Neural progenitor cell (in vitro differentiated cells): ENCODE results near the gene SHFL. TPM values are rescaled to one million over a fixed set of nuclear protein-coding genes. Genes with fewer than 3 reads are reported as not detected.
A peak's percentile ranks its signal among the peaks of the same experiment; 100 is the strongest.

Experiments used
- DNase-seq: peaks from one replicate; pipeline ENCODE4 v3.0.0-alpha.2; 2016; ENCODE audit warnings: low spot score
- H2AFZ ChIP-seq: fragments of 200-600 bp; sonication (generic); replicated peaks from 2 replicates; pipeline ENCODE4 v1.6.1; 2016; ENCODE audit warnings: antibody characterized with exemption
- H3F3A ChIP-seq: fragments of 200-600 bp; sonication (generic); 2 replicates; pipeline ENCODE4 v1.6.1; 2016; ENCODE audit warnings: antibody characterized with exemption, low read depth
- H3K27ac ChIP-seq: fragments of 200-600 bp; sonication (generic); 2 replicates; pipeline ENCODE4 v1.5.1; 2016; ENCODE audit warnings: mild to moderate bottlenecking
- H3K27me3 ChIP-seq: fragments of 200-600 bp; sonication (generic); 2 replicates; pipeline ENCODE4 v1.6.1; 2016; ENCODE audit warnings: mild to moderate bottlenecking, moderate library complexity
- H3K36me3 ChIP-seq: fragments of 200-600 bp; sonication (generic); 2 replicates; pipeline ENCODE4 v1.5.1; 2016
- H3K4me1 ChIP-seq: fragments of 200-600 bp; sonication (generic); 2 replicates; pipeline ENCODE4 v1.6.1; 2016; ENCODE audit warnings: mixed run types
- H3K4me2 ChIP-seq: fragments of 200-600 bp; sonication (generic); 2 replicates; pipeline ENCODE4 v1.6.1; 2016
- H3K4me3 ChIP-seq: fragments of 200-600 bp; sonication (generic); 2 replicates; pipeline ENCODE4 v1.5.1; 2016
- H3K79me2 ChIP-seq: fragments of 200-600 bp; sonication (generic); 2 replicates; pipeline ENCODE4 v1.6.1; 2016; ENCODE audit warnings: low read depth
- H3K9ac ChIP-seq: fragments of 200-600 bp; sonication (generic); 2 replicates; pipeline ENCODE4 v1.6.1; 2016
- H3K9me3 ChIP-seq: fragments of 200-600 bp; sonication (generic); 2 replicates; pipeline ENCODE4 v1.5.1; 2016; ENCODE audit warnings: low read depth
- H4K20me1 ChIP-seq: fragments of 200-600 bp; sonication (generic); 2 replicates; pipeline ENCODE4 v1.6.1; 2016; ENCODE audit warnings: low read depth
- H3K27ac Mint-ChIP-seq: 3 replicates; pipeline ENCODE4 v1.8.0; 2021; ENCODE audit warnings: mixed read lengths
- H3K27me3 Mint-ChIP-seq: 2 replicates; pipeline ENCODE4 v1.8.0; 2022; ENCODE audit warnings: low read depth, mild to moderate bottlenecking, inconsistent platforms, moderate library complexity, mixed read lengths; ENCODE audit not compliant: insufficient read depth
- H3K36me3 Mint-ChIP-seq: 3 replicates; pipeline ENCODE4 v1.8.0; 2021; ENCODE audit warnings: mixed read lengths
- H3K4me1 Mint-ChIP-seq: 3 replicates; pipeline ENCODE4 v1.8.0; 2021; ENCODE audit warnings: mixed read lengths
- H3K4me3 Mint-ChIP-seq: 3 replicates; pipeline ENCODE4 v1.8.0; 2021; ENCODE audit warnings: mild to moderate bottlenecking, moderate library complexity, mixed read lengths
- H3K9me3 Mint-ChIP-seq: 3 replicates; pipeline ENCODE4 v1.8.0; 2020; ENCODE audit warnings: mixed read lengths
- EZH2 ChIP-seq: fragments of 200-600 bp; sonication (generic); IDR thresholded peaks from 2 replicates; pipeline ENCODE4 v1.6.1; 2017; ENCODE audit warnings: antibody characterized with exemption, mild to moderate bottlenecking, moderate library complexity
- EZH2phosphoT487 ChIP-seq: fragments of 200-600 bp; sonication (generic); IDR thresholded peaks from 2 replicates; pipeline ENCODE4 v1.6.1; 2017; ENCODE audit warnings: antibody characterized with exemption
- total RNA-seq: library from RNA; depleted of rRNA; stranded (reverse); fragments of >200 nt; gene quantifications from 2 replicates; pipeline ENCODE4 v1.2.3, GENCODE V29; 2015; ENCODE audit warnings: low replicate concordance
- TF ChIP-seq, protein P1 (sequence below): fragments of 200-600 bp; sonication (generic); IDR thresholded peaks from 2 replicates; pipeline ENCODE4 v1.5.1; 2017; ENCODE audit warnings: antibody characterized with exemption, mild to moderate bottlenecking

SHFL gene
- total RNA-seq, 1 donor from 2014 or later: 0.15 TPM

DNA sequence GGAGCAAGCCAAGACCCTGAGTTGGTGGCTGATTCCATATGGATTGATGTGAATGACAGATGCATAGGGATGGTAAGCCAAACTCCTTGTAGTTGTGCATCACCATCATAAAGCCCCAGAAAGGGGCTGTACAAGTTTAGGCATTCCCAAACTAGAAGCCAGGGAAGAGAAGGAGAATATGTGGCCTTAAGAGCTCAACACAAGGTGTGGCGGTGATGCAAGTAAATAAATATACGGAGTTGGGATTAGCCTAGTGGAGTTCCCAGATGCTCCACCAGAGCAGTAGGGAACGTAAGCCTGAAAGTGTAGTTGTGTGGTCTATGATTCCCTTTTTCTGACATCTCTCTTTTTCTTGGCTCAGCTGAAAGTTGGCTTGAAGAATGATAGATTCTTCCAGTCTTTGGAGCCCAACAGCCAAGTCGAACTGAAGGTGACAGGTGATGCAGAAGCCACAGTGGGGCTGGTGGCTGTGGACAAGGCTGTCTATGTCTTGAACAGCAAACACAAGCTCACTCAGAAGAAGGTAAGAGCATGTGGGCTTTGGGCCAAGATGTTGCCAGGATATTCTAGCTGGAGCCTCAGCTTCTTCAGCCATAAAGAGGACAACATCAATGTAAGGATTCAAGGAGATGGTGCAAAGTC is 42.7 kb upstream of the SHFL start:
- peaks cover 17% of the 10 kb centered on the region for H3K9me3 ChIP-seq

DNA sequence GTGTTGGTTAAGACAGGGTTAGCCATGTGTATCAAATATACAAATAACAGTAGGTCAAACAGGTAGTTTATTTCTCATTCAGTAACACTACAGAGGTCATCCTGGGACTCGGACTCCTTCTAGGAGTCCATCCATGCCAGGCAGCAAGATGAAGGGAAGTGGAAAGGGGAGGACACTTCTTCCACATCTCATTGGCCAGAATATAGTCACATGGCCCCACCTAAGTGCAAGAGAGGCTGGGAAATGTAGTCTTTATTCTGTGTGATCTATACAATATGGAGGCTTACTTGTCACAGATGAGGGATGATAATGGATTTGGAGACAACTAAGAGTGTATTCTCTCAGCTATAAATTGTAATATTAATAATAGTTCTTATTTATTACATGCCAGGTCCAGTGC is 41.7 kb upstream of the SHFL start:
- no peaks in the 10 kb centered on the region for H3K9me3 Mint-ChIP-seq
- no peaks in the 10 kb centered on the region for H3K36me3 Mint-ChIP-seq
- TF ChIP-seq EZH2 (no peak), EZH2phosphoT487 (no peak)
- TF ChIP-seq, protein P1, sequence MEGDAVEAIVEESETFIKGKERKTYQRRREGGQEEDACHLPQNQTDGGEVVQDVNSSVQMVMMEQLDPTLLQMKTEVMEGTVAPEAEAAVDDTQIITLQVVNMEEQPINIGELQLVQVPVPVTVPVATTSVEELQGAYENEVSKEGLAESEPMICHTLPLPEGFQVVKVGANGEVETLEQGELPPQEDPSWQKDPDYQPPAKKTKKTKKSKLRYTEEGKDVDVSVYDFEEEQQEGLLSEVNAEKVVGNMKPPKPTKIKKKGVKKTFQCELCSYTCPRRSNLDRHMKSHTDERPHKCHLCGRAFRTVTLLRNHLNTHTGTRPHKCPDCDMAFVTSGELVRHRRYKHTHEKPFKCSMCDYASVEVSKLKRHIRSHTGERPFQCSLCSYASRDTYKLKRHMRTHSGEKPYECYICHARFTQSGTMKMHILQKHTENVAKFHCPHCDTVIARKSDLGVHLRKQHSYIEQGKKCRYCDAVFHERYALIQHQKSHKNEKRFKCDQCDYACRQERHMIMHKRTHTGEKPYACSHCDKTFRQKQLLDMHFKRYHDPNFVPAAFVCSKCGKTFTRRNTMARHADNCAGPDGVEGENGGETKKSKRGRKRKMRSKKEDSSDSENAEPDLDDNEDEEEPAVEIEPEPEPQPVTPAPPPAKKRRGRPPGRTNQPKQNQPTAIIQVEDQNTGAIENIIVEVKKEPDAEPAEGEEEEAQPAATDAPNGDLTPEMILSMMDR: no peak
- H3K4me3 Mint-ChIP-seq: no peak overlapping the region
- Histone ChIP-seq H3K4me1 (no peaks in the 10 kb centered on the region), H3K79me2 (no peaks in the 10 kb centered on the region), H3K9me3 (peaks cover 17% of the 10 kb centered on the region), H3F3A (no peaks in the 10 kb centered on the region), H3K36me3 (no peaks in the 10 kb centered on the region), H3K27ac (no peak overlapping the region), H3K9ac (no peak overlapping the region), H3K4me3 (no peak overlapping the region), H3K4me2 (no peak overlapping the region), H4K20me1 (no peaks in the 10 kb centered on the region), H2AFZ (no peak overlapping the region), H3K27me3 (peaks cover 8% of the 10 kb centered on the region)
- H3K27me3 Mint-ChIP-seq: peaks cover 8% of the 10 kb centered on the region
- no peak for DNase-seq
- H3K27ac Mint-ChIP-seq: no peak overlapping the region
- no peaks in the 10 kb centered on the region for H3K4me1 Mint-ChIP-seq

More for the DNA sequence above, 42.7 kb upstream of the SHFL start:
- no peak for TF ChIP-seq EZH2phosphoT487
- TF ChIP-seq, protein P1: no peak
- TF ChIP-seq EZH2: no peak
- H4K20me1 ChIP-seq: no peaks in the 10 kb centered on the region
- Mint-ChIP-seq H3K27ac (no peak overlapping the region), H3K9me3 (peaks cover 2% of the 10 kb centered on the region), H3K27me3 (peaks cover 13% of the 10 kb centered on the region), H3K4me3 (no peak overlapping the region), H3K4me1 (no peaks in the 10 kb centered on the region), H3K36me3 (no peaks in the 10 kb centered on the region)
- no peak overlapping the region for H2AFZ ChIP-seq
- H3K79me2 ChIP-seq: no peaks in the 10 kb centered on the region
- no peak overlapping the region for H3K9ac ChIP-seq
- no peak overlapping the region for H3K4me3 ChIP-seq
- peak; percentile 56 for DNase-seq
- no peaks in the 10 kb centered on the region for H3K36me3 ChIP-seq
- no peaks in the 10 kb centered on the region for H3K4me1 ChIP-seq
- no peak overlapping the region for H3K4me2 ChIP-seq
- H3K27me3 ChIP-seq: peaks cover 18% of the 10 kb centered on the region
- H3F3A ChIP-seq: no peaks in the 10 kb centered on the region
- H3K27ac ChIP-seq: no peak overlapping the region

DNA sequence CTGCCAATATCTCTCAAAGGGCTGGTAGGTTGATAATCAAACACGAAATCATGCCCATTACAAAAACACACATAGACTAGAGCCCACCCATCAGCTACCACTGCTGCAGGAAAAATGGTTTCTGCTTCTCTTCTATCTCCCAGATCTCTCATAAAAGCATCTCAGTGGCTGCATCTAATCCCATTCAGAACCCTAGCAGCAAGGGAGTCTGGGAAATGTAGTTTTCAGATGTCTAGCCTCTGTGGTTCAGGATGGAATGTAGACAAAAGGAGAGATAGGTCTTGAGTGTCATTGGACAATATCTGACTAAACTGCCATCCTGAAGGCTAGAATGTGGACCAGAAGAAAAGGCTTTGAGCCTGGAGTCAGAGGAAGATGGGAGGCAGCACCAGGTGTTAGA is 40.7 kb upstream of the SHFL start:
- DNase-seq: no peak
- Histone ChIP-seq H2AFZ (no peak overlapping the region), H3K4me3 (no peak overlapping the region), H3K36me3 (no peaks in the 10 kb centered on the region), H3K27me3 (peaks cover 8% of the 10 kb centered on the region), H3K9me3 (peaks cover 17% of the 10 kb centered on the region), H4K20me1 (no peaks in the 10 kb centered on the region), H3F3A (no peaks in the 10 kb centered on the region), H3K9ac (no peak overlapping the region), H3K79me2 (no peaks in the 10 kb centered on the region), H3K4me2 (no peak overlapping the region), H3K27ac (no peak overlapping the region), H3K4me1 (no peaks in the 10 kb centered on the region)
- H3K27ac Mint-ChIP-seq: no peak overlapping the region
- H3K36me3 Mint-ChIP-seq: no peaks in the 10 kb centered on the region
- no peak for TF ChIP-seq EZH2
- TF ChIP-seq EZH2phosphoT487: no peak
- TF ChIP-seq, protein P1: no peak
- H3K27me3 Mint-ChIP-seq: peaks cover 6% of the 10 kb centered on the region
- H3K4me1 Mint-ChIP-seq: no peaks in the 10 kb centered on the region
- H3K4me3 Mint-ChIP-seq: no peak overlapping the region
- no peaks in the 10 kb centered on the region for H3K9me3 Mint-ChIP-seq
